ENCODE measurements around the gene RANGAP1.

Gene RANGAP1

GRCh38 chr22:41264408-41264941, 21.5 kb downstream of the RANGAP1 start:
- no peak for TF ChIP-seq CTCF (conservative IDR thresholded peaks at IDR 0.05)
- H3K27ac ChIP-seq = peak overlapping the region; percentile 88

GRCh38 chr22:41263704-41264103, 22.3 kb downstream of the RANGAP1 start:
- no peak for TF ChIP-seq CTCF (conservative IDR thresholded peaks at IDR 0.05)
- H3K27ac ChIP-seq = peak overlapping the region; percentile 88

- TF ChIP-seq CTCF (conservative IDR thresholded peaks at IDR 0.05) = no peak
- H3K27ac ChIP-seq = peak overlapping the region; percentile 88
Measured at GRCh38 chr22:41262250-41262765, 23.7 kb downstream of the RANGAP1 start.

GRCh38 chr22:41261541-41262249, 24.3 kb downstream of the RANGAP1 start:
- TF ChIP-seq CTCF (conservative IDR thresholded peaks at IDR 0.05) = no peak
- peak overlapping the region; percentile 88 for H3K27ac ChIP-seq

GRCh38 chr22:41260871-41261270, 25.1 kb downstream of the RANGAP1 start:
- TF ChIP-seq CTCF (conservative IDR thresholded peaks at IDR 0.05) = no peak
- peak overlapping the region; percentile 88 for H3K27ac ChIP-seq

- 0 out of 2 replicates have a peak overlapping the region, but pooled peaks have one; percentile 88 for H3K27ac ChIP-seq
Measured at GRCh38 chr22:41259756-41260155, 26.2 kb downstream of the RANGAP1 start.

GRCh38 chr22:41257696-41258095, 28.3 kb downstream of the RANGAP1 start:
- no peak for TF ChIP-seq CTCF (conservative IDR thresholded peaks at IDR 0.05)
- H3K27ac ChIP-seq = peak overlapping the region; percentile 73
